H1 (cell line): Measurements from ENCODE around the gene ZNF606. TPM values are rescaled to one million over a fixed set of nuclear protein-coding genes. Genes with fewer than 3 reads are reported as not detected.

ENCODE experiments used
- CTCF ChIA-PET: fragments of 300-600 bp; sonication (Branson Sonifier 250); formaldehyde crosslinking; loops from one replicate; lab custom pipeline; 2021; ENCODE audit not compliant: partially characterized antibody; lab: Charles Lee
- POLR2A ChIA-PET: fragments of 300-600 bp; sonication (Branson Sonifier 250); formaldehyde crosslinking; loops from one replicate; lab custom pipeline; 2021; ENCODE audit warnings: inconsistent platforms; ENCODE audit not compliant: partially characterized antibody; lab: Charles Lee
- DNase-seq, 2 experiments: peaks; one replicate each; pipeline versions ENCODE4 v3.0.0 to v3.0.0-alpha.2; 2010 to 2022; ENCODE audit warnings: low spot score in 2 of 2, low read depth in 1 of 2, mixed read lengths in 1 of 2
- FAIRE-seq: peaks from 2 replicates; lab custom pipeline; 2011; peaks lifted over from hg19 to GRCh38; lab: Jason Lieb, UNC
- H2AFZ ChIP-seq: 2 replicates; pipeline ENCODE4 v1.8.1; 2012; ENCODE audit warnings: low read length, inconsistent platforms
- H2AK5ac ChIP-seq: 2 replicates; pipeline ENCODE4 v1.6.1; 2013; ENCODE audit warnings: low read depth, low read length
- H2BK120ac ChIP-seq: replicated peaks from 2 replicates; pipeline ENCODE3; 2013; ENCODE audit warnings: low read depth, low read length, inconsistent platforms
- H2BK12ac ChIP-seq: 2 replicates; pipeline ENCODE4 v1.6.1; 2013; ENCODE audit warnings: low read depth, low read length
- H2BK15ac ChIP-seq: 2 replicates; pipeline ENCODE4 v1.6.1; 2013; ENCODE audit warnings: low read length
- H2BK20ac ChIP-seq: 2 replicates; pipeline ENCODE4 v1.6.1; 2013; ENCODE audit warnings: low read length
- H2BK5ac ChIP-seq: 2 replicates; pipeline ENCODE4 v1.6.1; 2013; ENCODE audit warnings: low read depth, low read length
- H3K14ac ChIP-seq: 2 replicates; pipeline ENCODE4 v1.6.1; 2013; ENCODE audit warnings: inconsistent platforms; ENCODE audit not compliant: insufficient read length
- H3K18ac ChIP-seq: 2 replicates; pipeline ENCODE4 v1.6.1; 2013; ENCODE audit warnings: low read length; ENCODE audit errors: extremely low read depth
- H3K23ac ChIP-seq: 2 replicates; pipeline ENCODE4 v1.6.1; 2013; ENCODE audit warnings: inconsistent platforms; ENCODE audit not compliant: insufficient read length
- H3K23me2 ChIP-seq: 2 replicates; pipeline ENCODE4 v1.6.1; 2013; ENCODE audit warnings: low read depth, low read length
- H3K27ac ChIP-seq: 2 replicates; pipeline ENCODE4 v1.6.1; 2011; ENCODE audit warnings: low read depth, low read length, inconsistent platforms
- H3K27me3 ChIP-seq, 4 experiments: replicated peaks in 1 of 4; 1 replicate in 1 of 4; 2 replicates in 3 of 4; pipeline versions ENCODE4 v1.6.1 to v1.8.1; 2011 to 2013; ENCODE audit warnings: low read length in 3 of 4, mild to moderate bottlenecking in 3 of 4, inconsistent platforms in 2 of 4, mixed read lengths in 2 of 4, moderate library complexity in 1 of 4; ENCODE audit not compliant: control insufficient read depth in 3 of 4, insufficient read depth in 3 of 4; ENCODE audit errors: extremely low read depth in 1 of 4
- H3K36me3 ChIP-seq, 4 experiments: 2 replicates each; pipeline versions ENCODE4 v1.6.1 to v1.8.1; 2011 to 2013; ENCODE audit warnings: mild to moderate bottlenecking in 4 of 4, low read length in 3 of 4, moderate library complexity in 2 of 4, control low read depth in 1 of 4, inconsistent platforms in 1 of 4; ENCODE audit not compliant: insufficient read depth in 4 of 4, control insufficient read depth in 2 of 4
- H3K4ac ChIP-seq: replicated peaks from 2 replicates; pipeline ENCODE3; 2013; ENCODE audit warnings: low read length, low read depth, mixed read lengths, inconsistent platforms; ENCODE audit not compliant: insufficient read length
- H3K4me1 ChIP-seq, 4 experiments: replicated peaks in 1 of 4; 1 replicate in 1 of 4; 2 replicates in 3 of 4; pipeline versions ENCODE4 v1.6.1 to v1.8.1; 2011 to 2013; ENCODE audit warnings: low read length in 3 of 4, inconsistent platforms in 2 of 4, mixed read lengths in 1 of 4; ENCODE audit not compliant: insufficient read depth in 4 of 4, control insufficient read depth in 3 of 4
- H3K4me2 ChIP-seq, 2 experiments: 2 replicates each; pipeline versions ENCODE4 v1.6.1 to v1.8.1; 2011 to 2013; ENCODE audit warnings: low read depth in 2 of 2, low read length in 2 of 2, control low read depth in 1 of 2, inconsistent platforms in 1 of 2, mild to moderate bottlenecking in 1 of 2; ENCODE audit not compliant: insufficient read depth in 1 of 2
- H3K4me3 ChIP-seq, 4 experiments: fragments of 200-600, 300-600 bp in 1 of 4; sonication (generic), shearing (Covaris generic), sonication (Bioruptor Twin) in 1 of 4; 2 replicates each; pipeline versions ENCODE4 v1.5.1 to v1.8.1; 2011 to 2016; ENCODE audit warnings: low read length in 4 of 4, low read depth in 3 of 4, control low read depth in 2 of 4, inconsistent platforms in 2 of 4, mild to moderate bottlenecking in 2 of 4, mixed read lengths in 1 of 4, moderate library complexity in 1 of 4; ENCODE audit not compliant: insufficient read depth in 2 of 4; ENCODE audit errors: extremely low read depth in 1 of 4
- H3K56ac ChIP-seq: replicated peaks from 2 replicates; pipeline ENCODE3; 2013; ENCODE audit warnings: low read depth, mild to moderate bottlenecking, mixed read lengths, low read length, inconsistent platforms; ENCODE audit not compliant: insufficient read length
- H3K79me1 ChIP-seq: 2 replicates; pipeline ENCODE4 v1.6.1; 2013; ENCODE audit warnings: low read depth, low read length, control low read depth
- H3K79me2 ChIP-seq, 2 experiments: 2 replicates each; pipeline versions ENCODE4 v1.6.1 to v1.8.1; 2012 to 2013; ENCODE audit warnings: low read length in 2 of 2, mild to moderate bottlenecking in 2 of 2, inconsistent platforms in 1 of 2; ENCODE audit not compliant: insufficient read depth in 2 of 2, control insufficient read depth in 1 of 2
- H3K9ac ChIP-seq, 4 experiments: replicated peaks in 1 of 4; 1 replicate in 1 of 4; 2 replicates in 3 of 4; pipeline versions ENCODE4 v1.6.1 to v1.8.1; 2011 to 2013; ENCODE audit warnings: low read depth in 3 of 4, low read length in 3 of 4, control low read depth in 2 of 4, mild to moderate bottlenecking in 2 of 4, moderate library complexity in 2 of 4, inconsistent platforms in 1 of 4; ENCODE audit errors: extremely low read depth in 1 of 4
- H3K9me3 ChIP-seq, 2 experiments: 2 replicates each; pipeline versions ENCODE4 v1.6.1 to v1.8.1; 2012 to 2013; ENCODE audit warnings: mild to moderate bottlenecking in 2 of 2, moderate library complexity in 2 of 2, control low read depth in 1 of 2, inconsistent platforms in 1 of 2, low read depth in 1 of 2, low read length in 1 of 2, mixed read lengths in 1 of 2; ENCODE audit not compliant: insufficient read depth in 2 of 2
- H4K20me1 ChIP-seq, 2 experiments: replicated peaks in 1 of 2; 2 replicates each; pipeline versions ENCODE3 to v1.8.1; 2011 to 2013; ENCODE audit warnings: inconsistent platforms in 2 of 2, low read length in 2 of 2, mild to moderate bottlenecking in 1 of 2; ENCODE audit not compliant: insufficient read depth in 2 of 2, control insufficient read depth in 1 of 2
- H4K5ac ChIP-seq: 2 replicates; pipeline ENCODE4 v1.6.1; 2013; ENCODE audit warnings: low read length, low read depth, mixed read lengths, inconsistent platforms; ENCODE audit not compliant: insufficient read length
- H4K8ac ChIP-seq: 2 replicates; pipeline ENCODE4 v1.8.0; 2013; ENCODE audit warnings: mild to moderate bottlenecking, moderate library complexity, low read length, inconsistent platforms; ENCODE audit not compliant: insufficient read depth; ENCODE audit errors: extremely low read depth
- H4K91ac ChIP-seq: replicated peaks from 2 replicates; pipeline ENCODE3; 2013; ENCODE audit warnings: low read length, mixed read lengths, inconsistent platforms; ENCODE audit not compliant: insufficient read length
- BACH1 ChIP-seq: IDR thresholded peaks from 2 replicates; pipeline ENCODE4 v1.6.1; 2012; ENCODE audit warnings: low read length, improper control_type of control experiment
- BCL11A ChIP-seq, 2 experiments: IDR thresholded peaks; one replicate each; pipeline ENCODE4 v1.6.1; 2011; ENCODE audit warnings: low read depth in 2 of 2, low read length in 2 of 2, mild to moderate bottlenecking in 2 of 2
- BRCA1 ChIP-seq: IDR thresholded peaks from 2 replicates; pipeline ENCODE4 v1.6.1; 2012; ENCODE audit warnings: low read depth, low read length, improper control_type of control experiment
- GABPA ChIP-seq: IDR thresholded peaks from 2 replicates; pipeline ENCODE4 v1.6.1; 2011; ENCODE audit warnings: mild to moderate bottlenecking, low read length, moderate library complexity, borderline replicate concordance; ENCODE audit not compliant: insufficient read depth
- GTF2F1 ChIP-seq: IDR thresholded peaks from 2 replicates; pipeline ENCODE4 v1.6.1; 2012; ENCODE audit warnings: low read depth, low read length, improper control_type of control experiment, borderline replicate concordance
- NANOG ChIP-seq: IDR thresholded peaks from 2 replicates; pipeline ENCODE4 v1.6.1; 2011; ENCODE audit warnings: low read length, low read depth, mild to moderate bottlenecking, inconsistent platforms; ENCODE audit not compliant: insufficient read depth, poor library complexity, severe bottlenecking
- PHF8 ChIP-seq: fragments of 200-600 bp; sonication (generic); conservative IDR thresholded peaks from 2 replicates; pipeline ENCODE4 v1.7.1; 2012; ENCODE audit warnings: low read depth, mild to moderate bottlenecking, inconsistent platforms, low read length, moderate library complexity
- POLR2A ChIP-seq, 2 experiments: IDR thresholded peaks; 1 replicate in 1 of 2; 2 replicates in 1 of 2; pipeline ENCODE4 v1.6.1; 2011; ENCODE audit warnings: low read depth in 2 of 2, low read length in 2 of 2, mild to moderate bottlenecking in 2 of 2; ENCODE audit errors: control extremely low read depth in 1 of 2
- POLR2AphosphoS5 ChIP-seq: IDR thresholded peaks from 2 replicates; pipeline ENCODE4 v1.6.1; 2011; ENCODE audit warnings: low read depth, low read length
- POU5F1 ChIP-seq: IDR thresholded peaks from 2 replicates; pipeline ENCODE4 v1.6.1; 2011; ENCODE audit warnings: low read depth, mild to moderate bottlenecking, low read length, moderate library complexity
- SP1 ChIP-seq: IDR thresholded peaks from 2 replicates; pipeline ENCODE4 v1.6.1; 2011; ENCODE audit warnings: low read depth, low read length
- TAF7 ChIP-seq: optimal IDR thresholded peaks from 2 replicates; pipeline ENCODE3; 2011; ENCODE audit warnings: low read depth, mild to moderate bottlenecking, inconsistent platforms, low read length, moderate library complexity, borderline replicate concordance
- TBP ChIP-seq: IDR thresholded peaks from 2 replicates; pipeline ENCODE4 v1.6.1; 2011; ENCODE audit warnings: low read depth, low read length, improper control_type of control experiment
- TEAD4 ChIP-seq: IDR thresholded peaks from 2 replicates; pipeline ENCODE4 v1.6.1; 2012; ENCODE audit warnings: low read depth, low read length, inconsistent platforms, mixed read lengths
- YY1 ChIP-seq: IDR thresholded peaks from 2 replicates; pipeline ENCODE4 v1.6.1; 2011; ENCODE audit warnings: low read depth, mild to moderate bottlenecking, low read length
- ZNF274 ChIP-seq: IDR thresholded peaks from 2 replicates; pipeline ENCODE4 v1.7.0; 2012; ENCODE audit warnings: low read length, borderline replicate concordance; ENCODE audit errors: extremely low read depth
- WGBS, 2 experiments: shearing (Covaris generic) in 1 of 2; methylation state at CpG; one replicate each; pipeline versions ENCODE4 v1.1.6 to v1.1.7; 2013 to 2015; ENCODE audit warnings: low lambda C conversion rate in 2 of 2, mixed read lengths in 2 of 2, inconsistent platforms in 1 of 2, low coverage in 1 of 2, missing lambda C conversion rate in 1 of 2; ENCODE audit not compliant: insufficient replicate concordance in 2 of 2, insufficient coverage in 1 of 2, insufficient read length in 1 of 2; ENCODE audit errors: extremely low coverage in 1 of 2, missing lambda C conversion rate in 1 of 2; 5-methylcytosine and 5-hydroxymethylcytosine counted together
- polyA plus RNA-seq, 7 experiments: library from polyadenylated mRNA; depleted of rRNA in 3 of 7; stranded (reverse) in 5 of 7; unstranded in 2 of 7; fragments of >200 nt in 5 of 7; fragments of 200-250 nt in 2 of 7; gene quantifications; 1 replicate in 5 of 7; 2 replicates in 1 of 7; 4 replicates in 1 of 7; pipeline versions ENCODE4 v1.2.1 to v1.2.3, GENCODE V29; 2011 to 2013; ENCODE audit warnings: missing spikeins in 2 of 7, mixed read lengths in 2 of 7
- total RNA-seq: library from RNA; stranded (reverse); fragmentation: NEBNext Ultra II Directional; extraction: Animal tissue kit (Norgen Biotek cat#: 25700); gene quantifications from 2 replicates; pipeline ENCODE4 v1.2.1, GENCODE V29; 2021

The ZNF606 gene
- total and polyA plus RNA-seq, 2 of the 8 experiments (the other 6 are each of a cell fraction or from before 2014, with no cell fraction given): 5.2 to 19.3 TPM

DNA sequence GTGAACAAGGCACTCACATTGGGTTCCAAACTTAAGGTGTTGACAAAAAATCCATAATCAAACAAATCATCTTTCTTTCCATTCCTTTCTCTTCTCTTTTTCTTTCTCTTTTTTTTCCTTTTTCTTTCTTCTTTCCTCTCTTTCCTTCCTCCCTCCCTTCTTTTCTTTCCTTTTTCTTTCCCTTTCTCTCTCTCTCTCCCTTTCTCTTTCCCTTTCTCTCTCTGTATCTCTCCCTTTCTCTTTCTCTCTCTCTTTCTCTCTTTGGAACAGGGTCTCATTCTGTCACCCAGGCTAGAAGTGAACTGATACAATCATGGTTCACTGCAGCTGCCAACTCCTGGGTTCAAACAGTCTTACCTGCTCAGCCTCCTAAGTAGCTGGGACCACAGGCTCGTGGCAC lies 40.8 kb downstream of the ZNF606 start:
- Histone ChIP-seq H4K8ac (no peak overlapping the region), H3K23me2 (no peaks in the 10 kb centered on the region), H3K56ac (no peak overlapping the region), H2AFZ (no peak overlapping the region), H3K79me2 (no peaks in the 10 kb centered on the region), H3K79me1 (no peaks in the 10 kb centered on the region), H4K5ac (no peak overlapping the region), H3K9ac (no peak overlapping the region), H2BK5ac (no peak overlapping the region), H4K20me1 (no peaks in the 10 kb centered on the region), H3K18ac (no peak overlapping the region), H3K27ac (no peak overlapping the region), H4K91ac (no peak overlapping the region), H3K9me3 (peaks cover 37 to 67% of the 10 kb centered on the region in 2 experiments), H2BK15ac (no peak overlapping the region), H3K4me2 (no peak overlapping the region), H3K4me3 (no peak overlapping the region), H3K14ac (no peak overlapping the region), H3K4me1 (no peaks in the 10 kb centered on the region), H2BK12ac (no peak overlapping the region), H2BK20ac (no peak overlapping the region), H3K27me3 (no peaks in the 10 kb centered on the region), H3K36me3 (no peaks in the 10 kb centered on the region), H2BK120ac (no peak overlapping the region), H3K4ac (no peak overlapping the region), H3K23ac (no peak overlapping the region), H2AK5ac (no peak overlapping the region)
- 70% methylated on average over 1 of the region's 1 CpG; no CpG with 5 or more reads in 1 of the 2 experiments for WGBS, 2 experiments
- no peak for FAIRE-seq
- POLR2A ChIA-PET: interaction anchor here (0.6 to 1.3 kb wide), 3 partner anchors 20 to 37 kb away, joined by 3 to 4 read pairs (median 3); partner anchors contain the start of gene ZNF418
- TF ChIP-seq TBP: no peak
- TF ChIP-seq ZNF274: no peak
- TF ChIP-seq TEAD4: no peak
- no peak for TF ChIP-seq NANOG
- no peak for TF ChIP-seq POLR2A (IDR thresholded peaks at IDR 0.05; ENCODE audit: control extremely low read depth in 1 of 2, low read depth in 2 of 2, low read length in 2 of 2)
- no peak for TF ChIP-seq POLR2AphosphoS5
- no peak for TF ChIP-seq BACH1
- no peak for TF ChIP-seq BRCA1
- TF ChIP-seq TAF7: no peak
- TF ChIP-seq PHF8: no peak
- TF ChIP-seq POU5F1: no peak
- TF ChIP-seq SP1: no peak
- no peak for TF ChIP-seq BCL11A (IDR thresholded peaks at IDR 0.05; ENCODE audit: low read depth in 2 of 2, low read length in 2 of 2)
- no peak for TF ChIP-seq GABPA
- TF ChIP-seq YY1: no peak
- no peak for TF ChIP-seq GTF2F1
- CTCF ChIA-PET: interaction anchor here (0.7 to 1.0 kb wide), 3 partner anchors 24 to 774 kb away, joined by 3 to 4 read pairs (median 3); no protein-coding TSS in a partner anchor
- no peak for DNase-seq
